IMR-90 (cell line): ENCODE results near the gene BIRC5.
"Not testable (repeated sequence)": the region's sequence is repeated elsewhere in the genome, so short reads cannot be mapped to it uniquely, and the experiment has no call there.

Source experiments
- BHLHE40 ChIP-seq: fragments of 150-350 bp; IDR thresholded peaks from 2 replicates; pipeline ENCODE4 v1.6.1; 2016; ENCODE audit warnings: mild to moderate bottlenecking, low read depth, low read length
- CEBPB ChIP-seq: IDR thresholded peaks from 2 replicates; pipeline ENCODE4 v1.6.1; 2012; ENCODE audit warnings: low read depth, low read length, improper control_type of control experiment
- CHD1 ChIP-seq: IDR thresholded peaks from 2 replicates; pipeline ENCODE4 v1.6.1; 2012; ENCODE audit warnings: low read depth, low read length, improper control_type of control experiment
- CTCF ChIP-seq: conservative IDR thresholded peaks from 2 replicates; pipeline ENCODE4 v1.5.1; 2012; ENCODE audit warnings: mild to moderate bottlenecking, low read depth, low read length, improper control_type of control experiment
- FOS ChIP-seq: fragments of 150-350 bp; IDR thresholded peaks from 2 replicates; pipeline ENCODE4 v1.6.1; 2016; ENCODE audit warnings: low read depth, low read length
- MAZ ChIP-seq: IDR thresholded peaks from 2 replicates; pipeline ENCODE4 v1.6.1; 2012; ENCODE audit warnings: low read depth, mild to moderate bottlenecking, low read length, improper control_type of control experiment, moderate library complexity, borderline replicate concordance
- MXI1 ChIP-seq: IDR thresholded peaks from 2 replicates; pipeline ENCODE4 v1.6.1; 2012; ENCODE audit warnings: low read depth, mild to moderate bottlenecking, low read length, moderate library complexity, borderline replicate concordance
- NFE2L2 ChIP-seq: fragments of 150-350 bp; IDR thresholded peaks from 2 replicates; pipeline ENCODE4 v1.6.1; 2016; ENCODE audit warnings: low read depth, mild to moderate bottlenecking, low read length
- POLR2A ChIP-seq: IDR thresholded peaks from 2 replicates; pipeline ENCODE4 v1.6.1; 2012; ENCODE audit warnings: mild to moderate bottlenecking, low read depth, low read length
- RAD21 ChIP-seq: IDR thresholded peaks from 2 replicates; pipeline ENCODE4 v1.6.1; 2012; ENCODE audit warnings: low read length, improper control_type of control experiment
- RCOR1 ChIP-seq: IDR thresholded peaks from 2 replicates; pipeline ENCODE4 v1.6.1; 2012; ENCODE audit warnings: mild to moderate bottlenecking, low read length, improper control_type of control experiment; ENCODE audit not compliant: insufficient replicate concordance
- RFX5 ChIP-seq: IDR thresholded peaks from 2 replicates; pipeline ENCODE4 v1.8.0; 2012; ENCODE audit warnings: low read depth, mild to moderate bottlenecking, low read length, moderate library complexity
- SMC3 ChIP-seq: fragments of 150-350 bp; IDR thresholded peaks from 2 replicates; pipeline ENCODE4 v1.6.1; 2016; ENCODE audit warnings: low read depth, mild to moderate bottlenecking, antibody characterized with exemption, low read length, moderate library complexity

- not testable (repeated sequence) for TF ChIP-seq CTCF, CEBPB, MAZ, POLR2A, RAD21, NFE2L2, BHLHE40, RFX5, CHD1, SMC3, RCOR1, MXI1, FOS
Observed at GRCh38 chr17:78171591-78172248, 42.3 kb upstream of the BIRC5 start.
